GM12878 (cell line): ENCODE measurements around the gene PTMA. TPM values are rescaled to one million over a fixed set of nuclear protein-coding genes. Genes with fewer than 3 reads are reported as not detected.
A peak's percentile ranks its signal among the peaks of the same experiment; 100 is the strongest.

Source experiments
- BACH1 ChIP-seq: fragments of 450-650 bp; IDR thresholded peaks from 2 replicates; pipeline ENCODE4 v1.6.1; 2017; ENCODE audit warnings: mild to moderate bottlenecking, borderline replicate concordance
- E4F1 ChIP-seq: fragments of 450-650 bp; IDR thresholded peaks from 2 replicates; pipeline ENCODE4 v1.6.1; 2018; ENCODE audit warnings: borderline replicate concordance, mild to moderate bottlenecking; ENCODE audit not compliant: partially characterized antibody
- EGR1 ChIP-seq, 2 experiments: IDR thresholded peaks; 1 replicate in 1 of 2; 2 replicates in 1 of 2; pipeline ENCODE4 v1.6.1; 2011 to 2012; ENCODE audit warnings: low read depth in 2 of 2, low read length in 2 of 2, borderline replicate concordance in 1 of 2, mild to moderate bottlenecking in 1 of 2, moderate library complexity in 1 of 2
- EP300 ChIP-seq, 2 experiments: fragments of 150-350 bp in 1 of 2; IDR thresholded peaks; 2 replicates each; pipeline ENCODE4 v1.6.1; 2011 to 2012; ENCODE audit warnings: low read depth in 2 of 2, low read length in 2 of 2, borderline replicate concordance in 1 of 2, improper control_type of control experiment in 1 of 2, inconsistent platforms in 1 of 2; ENCODE audit not compliant: control insufficient read depth in 1 of 2
- IRF5 ChIP-seq: fragments of 450-650 bp; IDR thresholded peaks from 2 replicates; pipeline ENCODE4 v1.6.1; 2017; ENCODE audit warnings: borderline replicate concordance
- MTA3 ChIP-seq: IDR thresholded peaks from 2 replicates; pipeline ENCODE4 v1.6.1; 2012; ENCODE audit warnings: low read length, inconsistent platforms, borderline replicate concordance
- MYB ChIP-seq: fragments of 150-350 bp; IDR thresholded peaks from 2 replicates; pipeline ENCODE4 v1.6.1; 2014; ENCODE audit warnings: mild to moderate bottlenecking, low read depth, low read length, borderline replicate concordance
- NFYB ChIP-seq: IDR thresholded peaks from 2 replicates; pipeline ENCODE4 v1.6.1; 2011; ENCODE audit warnings: low read depth, mild to moderate bottlenecking, low read length, improper control_type of control experiment, moderate library complexity; ENCODE audit not compliant: insufficient read depth
- POLR2AphosphoS2 ChIP-seq: IDR thresholded peaks from 2 replicates; pipeline ENCODE4 v1.6.1; 2011; ENCODE audit warnings: low read depth, mild to moderate bottlenecking, low read length, improper control_type of control experiment, moderate library complexity
- RB1 ChIP-seq: fragments of 450-650 bp; formaldehyde crosslinking; IDR thresholded peaks from 2 replicates; pipeline ENCODE4 v1.6.1; 2017; ENCODE audit warnings: mild to moderate bottlenecking, borderline replicate concordance
- RCOR1 ChIP-seq: conservative IDR thresholded peaks from 2 replicates; pipeline ENCODE4 v1.6.1; 2012; ENCODE audit warnings: low read depth, low read length, improper control_type of control experiment
- REST ChIP-seq: IDR thresholded peaks from 2 replicates; pipeline ENCODE4 v1.6.1; 2012; ENCODE audit warnings: mild to moderate bottlenecking, low read depth, low read length
- RUNX3 ChIP-seq: IDR thresholded peaks from 2 replicates; pipeline ENCODE4 v1.6.1; 2012; ENCODE audit warnings: low read length, inconsistent platforms
- SMAD5 ChIP-seq: IDR thresholded peaks from 2 replicates; pipeline ENCODE4 v1.6.1; 2016; ENCODE audit warnings: antibody characterized with exemption, low read depth
- STAT1 ChIP-seq: fragments of 450-650 bp; conservative IDR thresholded peaks from 2 replicates; pipeline ENCODE4 v1.6.1; 2014; ENCODE audit warnings: antibody characterized with exemption, mild to moderate bottlenecking
- TCF7 ChIP-seq: IDR thresholded peaks from 2 replicates; pipeline ENCODE4 v1.6.1; 2014; ENCODE audit warnings: antibody characterized with exemption, borderline replicate concordance
- ZBED1 ChIP-seq: IDR thresholded peaks from 2 replicates; pipeline ENCODE4 v1.6.1; 2016; ENCODE audit warnings: borderline replicate concordance
- ZBTB33 ChIP-seq: fragments of 450-650 bp; IDR thresholded peaks from 2 replicates; pipeline ENCODE4 v1.6.1; 2017; ENCODE audit warnings: mild to moderate bottlenecking
- ZNF217 ChIP-seq: fragments of 450-650 bp; IDR thresholded peaks from 2 replicates; pipeline ENCODE4 v1.6.1; 2017; ENCODE audit warnings: antibody characterized with exemption, mild to moderate bottlenecking
- polyA plus RNA-seq, 11 experiments: library from polyadenylated mRNA; depleted of rRNA in 4 of 11; unstranded in 6 of 11; stranded (reverse) in 5 of 11; fragments of >200 nt; fragmentation: Nextera tagmentation in 4 of 11; fragmentation: Illumina TruSeq in 1 of 11; extraction: Ambion mirVana in 4 of 11; extraction: Trizol in 1 of 11; gene quantifications; 1 replicate in 1 of 11; 2 replicates in 10 of 11; pipeline versions ENCODE4 v1.2.1 to v1.2.3, GENCODE V29; 2011 to 2016; ENCODE audit warnings: inconsistent platforms in 2 of 11, missing spikeins in 2 of 11, low read depth in 1 of 11
- total RNA-seq, 4 experiments: library from RNA; depleted of rRNA in 3 of 4; stranded (reverse); fragments of >200 nt in 3 of 4; fragmentation: Illumina TruSeq in 1 of 4; extraction: Trizol in 1 of 4; gene quantifications; 2 replicates each; pipeline versions ENCODE4 v1.2.1 to v1.2.3, GENCODE V29; 2013 to 2021

Gene PTMA
- total and polyA plus RNA-seq, 10 of the 15 experiments (the other 5 are each of a cell fraction or from before 2014, with no cell fraction given), result 1,144 to 5,018 (median 3,464) TPM

- TF ChIP-seq ZBTB33, result no peak
- TF ChIP-seq E4F1, result peak; percentile 50
- no peak for TF ChIP-seq REST
- TF ChIP-seq ZNF217, result 0 out of 2 replicates have a peak, but pooled peaks have one; percentile 8
- TF ChIP-seq SMAD5, result peak; percentile 91
- no peak for TF ChIP-seq MTA3
- TF ChIP-seq POLR2AphosphoS2, result peak; percentile 90; the same call in 1 of the 2 replicates
- TF ChIP-seq BACH1, result peak; percentile 65
- 0 out of 2 replicates have a peak, but pooled peaks have one; percentile 55 for TF ChIP-seq MYB
- peak in 1 of 2 experiments; percentile 61; a peak in 1 of 3 replicates for TF ChIP-seq EGR1 (IDR thresholded peaks at IDR 0.05; ENCODE audit: borderline replicate concordance in 1 of 2, low read depth in 2 of 2, low read length in 2 of 2)
- TF ChIP-seq RB1, result peak; percentile 88; the same call in 1 of the 2 replicates
- TF ChIP-seq ZBED1, result 0 out of 2 replicates have a peak, but pooled peaks have one; percentile 11
- TF ChIP-seq TCF7, result no peak
- TF ChIP-seq NFYB, result no peak
- no peak for TF ChIP-seq IRF5
- TF ChIP-seq EP300 (IDR thresholded peaks at IDR 0.05; ENCODE audit: borderline replicate concordance in 1 of 2, control insufficient read depth in 1 of 2, low read depth in 2 of 2, low read length in 2 of 2), result peak; percentile 24 to 26; a peak in 2 of 4 replicates
- TF ChIP-seq RCOR1, result 0 out of 2 replicates have a peak, but pooled peaks have one; percentile 29
- no peak for TF ChIP-seq RUNX3
- TF ChIP-seq STAT1, result peak; percentile 91
Observed at GRCh38 chr2:231666171-231667095, 41.9 kb upstream of the PTMA start (continued).
